ENCODE data around the gene CDC42BPA. TPM values are rescaled to one million over a fixed set of nuclear protein-coding genes. Genes with fewer than 3 reads are reported as not detected.

Gene CDC42BPA
- total and polyA plus RNA-seq, 2 of the 8 experiments (the other 6 are each of a cell fraction or from before 2014, with no cell fraction given) = 7.1 to 28.5 TPM

- H3K79me1 ChIP-seq (ENCODE audit: low read depth, low read length) = peaks cover 6% of the 10 kb centered on the region
- no peak overlapping the region for H2BK20ac ChIP-seq (ENCODE audit: low read length)
- no peak overlapping the region for H3K9ac ChIP-seq (replicated peaks in 1 of 4; ENCODE audit: extremely low read depth in 1 of 4, low read depth in 3 of 4, low read length in 3 of 4)
- no peak overlapping the region for H2BK120ac ChIP-seq (replicated peaks; ENCODE audit: low read depth, low read length)
- no peaks in the 10 kb centered on the region for H3K23me2 ChIP-seq (ENCODE audit: low read depth, low read length)
- no peak overlapping the region; the same call in 1 of the 2 replicates for H4K8ac ChIP-seq (ENCODE audit: extremely low read depth, insufficient read depth, low read length)
- no peak overlapping the region for H3K14ac ChIP-seq (ENCODE audit: insufficient read length)
- peaks cover 0 to 2% of the 10 kb centered on the region in 2 experiments for H4K20me1 ChIP-seq (replicated peaks in 1 of 2; ENCODE audit: control insufficient read depth in 1 of 2, insufficient read depth in 2 of 2, low read length in 2 of 2)
- H4K91ac ChIP-seq (replicated peaks; ENCODE audit: insufficient read length, low read length) = no peak overlapping the region
- no peak overlapping the region for H2BK5ac ChIP-seq (ENCODE audit: low read depth, low read length)
- no peak overlapping the region for H3K23ac ChIP-seq (ENCODE audit: insufficient read length)
- peaks cover 0 to 5% (median 0%) of the 10 kb centered on the region in 4 experiments; a peak in 3 of 8 replicates for H3K36me3 ChIP-seq (ENCODE audit: control insufficient read depth in 2 of 4, insufficient read depth in 4 of 4, low read length in 3 of 4)
- DNase-seq (ENCODE audit: low read depth in 1 of 2, low spot score in 2 of 2) (no peak), FAIRE-seq (no peak)
- no peak overlapping the region for H3K4me2 ChIP-seq (ENCODE audit: insufficient read depth in 1 of 2, low read depth in 2 of 2, low read length in 2 of 2)
- no peaks in the 10 kb centered on the region for H3K4me1 ChIP-seq (replicated peaks in 1 of 4; ENCODE audit: control insufficient read depth in 3 of 4, insufficient read depth in 4 of 4, low read length in 3 of 4)
- H3K27me3 ChIP-seq (replicated peaks in 1 of 4; ENCODE audit: control insufficient read depth in 3 of 4, extremely low read depth in 1 of 4, insufficient read depth in 3 of 4, low read length in 3 of 4) = no peaks in the 10 kb centered on the region
- H2AFZ ChIP-seq (ENCODE audit: low read length) = no peak overlapping the region
- CTCF ChIA-PET (ENCODE audit: partially characterized antibody) = interaction anchor here (0.8 to 1.6 kb wide), 3 partner anchors 9 to 35 kb away, joined by 3 to 4 read pairs (median 3); no protein-coding TSS in a partner anchor
- no peak overlapping the region for H2BK12ac ChIP-seq (ENCODE audit: low read depth, low read length)
- no peak overlapping the region for H3K56ac ChIP-seq (replicated peaks; ENCODE audit: insufficient read length, low read depth, low read length)
- 96% methylated on average over 23 of the region's 23 CpGs; no CpG with 5 or more reads in 1 of the 2 experiments for WGBS, 2 experiments (ENCODE audit: extremely low coverage in 1 of 2, insufficient coverage in 1 of 2, insufficient read length in 1 of 2, insufficient replicate concordance in 2 of 2, low coverage in 1 of 2, low lambda C conversion rate in 2 of 2, missing lambda C conversion rate in 1 of 2)
- H3K4me3 ChIP-seq (ENCODE audit: extremely low read depth in 1 of 4, insufficient read depth in 2 of 4, low read depth in 3 of 4, low read length in 4 of 4) = no peak overlapping the region
- no peak overlapping the region for H4K5ac ChIP-seq (ENCODE audit: insufficient read length, low read depth, low read length)
- POLR2A ChIA-PET (ENCODE audit: partially characterized antibody) = no interaction called here
- no peak overlapping the region for H3K18ac ChIP-seq (ENCODE audit: extremely low read depth, low read length)
- peaks cover 0 to 2% of the 10 kb centered on the region in 2 experiments; a peak in 1 of 4 replicates for H3K79me2 ChIP-seq (ENCODE audit: control insufficient read depth in 1 of 2, insufficient read depth in 2 of 2, low read length in 2 of 2)
- H2BK15ac ChIP-seq (ENCODE audit: low read length) = no peak overlapping the region
- no peak overlapping the region for H2AK5ac ChIP-seq (ENCODE audit: low read depth, low read length)
- no peaks in the 10 kb centered on the region for H3K9me3 ChIP-seq (ENCODE audit: insufficient read depth in 2 of 2, low read depth in 1 of 2, low read length in 1 of 2)
- H3K4ac ChIP-seq (replicated peaks; ENCODE audit: insufficient read length, low read depth, low read length) = no peak overlapping the region
- no peak overlapping the region for H3K27ac ChIP-seq (ENCODE audit: low read depth, low read length)
These were observed 352.5 kb downstream of the CDC42BPA start for GRCh38 chr1:226965581-226966440.

Measured in H1 (cell line).